Stimulated activated CD4-positive, alpha-beta T cell treated with anti-CD3 and anti-CD28 coated beads, Interleukin-1b, Interleukin-23, amount 100 ng/mL, for 1 hour (primary cell): ENCODE results near the gene C1orf232.

Experiments used
- DNase-seq, 2 donors: peaks; one replicate each; pipeline ENCODE4 v3.0.0-alpha.2; 2020; ENCODE audit warnings: low read depth in 2 of 2

The C1orf232 gene

GRCh38 chr1:26168410-26169197 is at the start of gene C1orf232:
Gene C1orf232, minus strand, starts transcription at chr1:26168963. Its CDS starts 464 bp downstream, at chr1:26168499.
- no peak for DNase-seq

GRCh38 chr1:26215246-26215645 is 46.5 kb upstream of the C1orf232 start:
- no peak for DNase-seq

- DNase-seq, result no peak
Measured at GRCh38 chr1:26213335-26213905, 44.7 kb upstream of the C1orf232 start.

- DNase-seq, result no peak
Measured at GRCh38 chr1:26212726-26213125, 44.0 kb upstream of the C1orf232 start.

- no peak for DNase-seq
Measured at GRCh38 chr1:26210147-26210870, 41.5 kb upstream of the C1orf232 start.

- no peak for DNase-seq
Measured at GRCh38 chr1:26203642-26204318, 35.0 kb upstream of the C1orf232 start.

GRCh38 chr1:26200413-26200812 is 31.6 kb upstream of the C1orf232 start:
- DNase-seq, result no peak

- no peak for DNase-seq
Measured at GRCh38 chr1:26197813-26198212, 29.1 kb upstream of the C1orf232 start.

- no peak for DNase-seq
Measured at GRCh38 chr1:26197301-26197700, 28.5 kb upstream of the C1orf232 start.

GRCh38 chr1:26195805-26196204 is 27.0 kb upstream of the C1orf232 start:
- no peak for DNase-seq

- DNase-seq, result no peak
Measured at GRCh38 chr1:26191739-26192138, 23.0 kb upstream of the C1orf232 start.

GRCh38 chr1:26190373-26190987 is 21.7 kb upstream of the C1orf232 start, which contains the start of gene CATSPER4:
Gene CATSPER4, plus strand, starts transcription at chr1:26190602. Its CDS starts 26 bp downstream, at chr1:26190628.
- no peak for DNase-seq

GRCh38 chr1:26189751-26190275 is 21.1 kb upstream of the C1orf232 start:
- no peak for DNase-seq

GRCh38 chr1:26189331-26189730 is 20.6 kb upstream of the C1orf232 start:
- no peak for DNase-seq

- DNase-seq, result no peak
Measured at GRCh38 chr1:26188477-26188876, 19.7 kb upstream of the C1orf232 start.

- DNase-seq, result no peak
Measured at GRCh38 chr1:26187882-26188281, 19.1 kb upstream of the C1orf232 start.

- no peak for DNase-seq
Measured at GRCh38 chr1:26184883-26185282, 16.1 kb upstream of the C1orf232 start.

- no peak for DNase-seq
Measured at GRCh38 chr1:26184086-26184485, 15.3 kb upstream of the C1orf232 start.

- DNase-seq, result no peak
Measured at GRCh38 chr1:26182383-26182696, 13.6 kb upstream of the C1orf232 start.

- no peak for DNase-seq
Measured at GRCh38 chr1:26181586-26182382, 13.0 kb upstream of the C1orf232 start.

- no peak for DNase-seq
Measured at GRCh38 chr1:26180010-26180506, 11.3 kb upstream of the C1orf232 start.
